Fibroblast of gingiva (primary cell): ENCODE data around the gene PPP6R2.
A peak's percentile ranks its signal among the peaks of the same experiment; 100 is the strongest.
"Not testable (repeated sequence)": the region's sequence is repeated elsewhere in the genome, so short reads cannot be mapped to it uniquely, and the experiment has no call there.

Experiments
- DNase-seq: peaks from one replicate; pipeline ENCODE4 v3.0.0-alpha.2; 2011; ENCODE audit warnings: low read depth

PPP6R2 gene

GRCh38 chr22:50317178-50317577 is 25.9 kb upstream of the PPP6R2 start:
- no peak for DNase-seq

DNA sequence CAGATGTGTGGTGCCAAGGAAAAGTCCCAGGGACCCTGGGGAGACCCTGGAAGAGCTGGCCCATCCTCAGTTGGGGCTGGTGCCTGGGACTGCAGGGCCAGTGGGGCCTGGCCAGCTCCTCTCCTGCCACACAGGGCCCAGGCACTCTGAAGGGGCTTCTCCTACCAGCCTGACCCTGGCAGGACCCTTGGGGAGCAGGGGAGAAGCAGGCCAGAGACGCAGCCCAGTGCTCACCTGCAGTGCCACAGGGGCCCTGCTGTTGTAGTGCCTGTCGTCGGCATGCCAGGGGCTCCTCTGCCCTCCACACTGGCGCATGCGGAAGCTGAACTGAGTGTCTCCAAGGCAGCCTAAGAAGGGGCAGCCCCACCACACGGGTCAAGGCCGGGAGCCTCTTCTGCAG is 25.5 kb upstream of the PPP6R2 start:
- DNase-seq: no peak

DNA sequence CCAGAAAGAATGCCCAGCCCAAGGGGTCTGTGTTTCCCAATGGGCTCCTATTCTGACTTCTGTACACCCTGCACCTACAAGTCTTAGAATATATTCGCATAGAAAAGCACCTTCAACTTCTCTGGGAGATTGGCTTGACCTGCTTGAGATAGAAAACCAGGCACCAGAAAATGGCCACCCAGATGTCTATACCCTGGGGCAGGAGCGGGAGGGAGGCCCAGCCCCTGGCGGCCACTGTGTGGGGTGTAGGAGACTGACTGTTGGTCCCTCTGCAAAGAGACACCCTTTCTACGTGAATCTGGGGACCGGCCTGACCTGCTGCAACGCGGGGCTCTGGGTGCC is 24.8 kb upstream of the PPP6R2 start:
- no peak for DNase-seq

DNA sequence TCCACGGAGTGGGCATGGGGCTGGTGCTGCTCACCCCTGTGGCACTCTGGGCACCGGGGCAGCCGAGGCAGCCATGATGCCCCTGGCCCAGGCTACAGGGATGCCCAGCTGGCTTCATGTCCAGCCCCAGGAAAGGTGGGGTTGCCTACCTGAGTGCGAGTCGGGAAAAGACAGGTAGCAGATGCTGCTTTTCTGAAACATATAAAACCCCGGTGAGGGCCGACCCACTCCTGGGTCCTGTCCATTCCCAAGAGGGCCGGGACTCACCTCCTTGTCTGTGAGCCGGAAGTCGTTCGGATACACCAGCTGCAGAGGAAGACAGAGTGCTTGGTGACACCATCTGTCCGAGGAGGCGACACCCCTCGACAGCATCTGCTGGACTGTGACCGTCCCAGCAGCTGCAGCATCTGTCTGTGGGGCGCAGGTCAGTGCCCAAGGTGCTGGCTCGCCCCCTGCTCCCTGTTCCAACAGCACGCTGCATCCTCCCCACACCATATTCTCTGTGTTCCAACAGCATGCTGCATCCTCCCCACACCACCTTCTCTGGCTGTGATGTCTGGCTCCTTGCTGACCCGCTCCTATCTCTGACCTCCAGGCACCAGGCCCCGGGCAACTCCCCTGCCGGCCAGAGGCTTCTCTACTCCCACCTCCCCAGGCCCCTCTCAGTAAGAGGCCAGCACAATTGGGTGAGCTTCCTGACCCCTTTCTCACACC is 24.3 kb upstream of the PPP6R2 start:
- no peak for DNase-seq

DNA sequence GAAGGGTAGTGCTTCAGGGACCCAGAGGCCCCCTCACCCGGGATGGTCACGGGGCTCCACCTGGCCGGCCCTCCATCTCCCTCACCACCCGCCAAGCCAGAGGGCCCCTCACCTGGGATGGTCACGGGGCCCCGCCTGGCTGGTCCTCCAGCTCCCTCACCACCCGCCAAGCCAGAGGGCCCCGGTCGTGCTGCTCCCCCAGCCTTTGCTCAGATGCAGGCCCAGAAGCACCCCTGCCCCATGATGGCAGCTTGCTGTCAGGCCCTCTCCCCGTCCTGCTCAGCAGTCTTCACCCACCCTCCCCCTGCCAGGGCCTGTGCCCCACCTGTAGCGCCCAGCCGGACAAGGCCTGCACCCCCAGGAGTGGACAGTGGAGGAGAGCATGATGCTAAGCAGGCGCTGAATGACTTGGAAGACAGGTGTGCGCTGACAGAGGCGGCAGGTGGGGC is 23.6 kb upstream of the PPP6R2 start:
- DNase-seq: no peak

GRCh38 chr22:50320116-50320515 is 23.0 kb upstream of the PPP6R2 start:
- DNase-seq: no peak

- DNase-seq: no peak
Measured at GRCh38 chr22:50320671-50321325, 22.3 kb upstream of the PPP6R2 start.

- DNase-seq: not testable (repeated sequence)
Measured at GRCh38 chr22:50322382-50323104, 20.6 kb upstream of the PPP6R2 start.

GRCh38 chr22:50323900-50324299 is 19.2 kb upstream of the PPP6R2 start:
- no peak for DNase-seq

- DNase-seq: no peak
Measured at GRCh38 chr22:50325444-50326224, 17.5 kb upstream of the PPP6R2 start.

GRCh38 chr22:50326225-50326955 is 16.7 kb upstream of the PPP6R2 start:
- no peak for DNase-seq

GRCh38 chr22:50326956-50327710 is 16.0 kb upstream of the PPP6R2 start, which contains the start of gene DENND6B:
Gene DENND6B, minus strand, starts transcription at chr22:50327012. Its CDS starts 24 bp downstream, at chr22:50326988.
- DNase-seq: peak; percentile 73

GRCh38 chr22:50327711-50328019 is 15.5 kb upstream of the PPP6R2 start:
- DNase-seq: no peak

GRCh38 chr22:50329236-50329635 is 13.9 kb upstream of the PPP6R2 start:
- DNase-seq: peak; percentile 59

- not testable (repeated sequence) for DNase-seq
Measured at GRCh38 chr22:50334433-50334832, 8.7 kb upstream of the PPP6R2 start.

- DNase-seq: no peak
Measured at GRCh38 chr22:50337262-50338041, 5.7 kb upstream of the PPP6R2 start.

DNA sequence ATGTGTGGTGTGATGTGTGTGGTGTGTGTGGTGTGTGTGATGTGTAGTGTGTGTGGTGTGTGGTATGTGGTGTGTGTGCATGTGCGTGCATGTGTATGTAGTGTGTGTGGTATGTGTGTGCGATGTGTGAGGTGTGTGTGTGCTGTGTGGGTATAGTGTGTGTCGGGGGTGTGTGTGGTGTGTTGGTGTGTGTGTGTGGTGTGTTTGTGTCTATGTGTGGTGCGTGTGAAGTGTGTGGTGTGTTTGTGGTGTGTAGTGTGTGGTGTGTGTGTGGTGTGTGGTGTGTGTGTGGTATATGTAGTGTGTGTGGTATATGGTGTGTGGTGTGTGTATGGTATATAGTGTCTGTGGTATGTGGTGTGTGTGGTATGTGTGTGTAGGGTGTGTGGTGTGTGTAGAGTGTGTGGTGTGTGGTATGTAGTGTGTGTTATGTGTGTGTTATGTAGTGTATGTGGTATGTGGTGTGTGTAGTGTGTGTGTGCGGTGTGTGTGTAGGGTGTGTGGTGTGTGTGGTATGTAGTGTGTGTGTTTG is 5.0 kb upstream of the PPP6R2 start:
- no peak for DNase-seq

- DNase-seq: no peak
Measured at GRCh38 chr22:50338860-50339462, 4.2 kb upstream of the PPP6R2 start.
